Smooth muscle cell (in vitro differentiated cells): ENCODE measurements around the gene ERC1. TPM values are rescaled to one million over a fixed set of nuclear protein-coding genes. Genes with fewer than 3 reads are reported as not detected.
A peak's percentile ranks its signal among the peaks of the same experiment; 100 is the strongest.

Experiments
- DNase-seq: peaks from one replicate; lab custom pipeline; 2025; ENCODE audit not compliant: unreplicated experiment; lab: John Stamatoyannopoulos, UW
- H2AFZ ChIP-seq: fragments of 200-600 bp; sonication (generic); 2 replicates; pipeline ENCODE4 v1.6.0; 2016; ENCODE audit warnings: antibody characterized with exemption, low read depth, mild to moderate bottlenecking
- H3F3A ChIP-seq: fragments of 200-600 bp; sonication (generic); 2 replicates; pipeline ENCODE4 v1.6.0; 2017; ENCODE audit warnings: antibody characterized with exemption, low read depth
- H3K27ac ChIP-seq: fragments of 200-600 bp; sonication (generic); 2 replicates; pipeline ENCODE4 v1.5.1; 2016; ENCODE audit warnings: low read depth, mild to moderate bottlenecking
- H3K27me3 ChIP-seq: fragments of 200-600 bp; sonication (generic); 2 replicates; pipeline ENCODE4 v1.6.1; 2016; ENCODE audit warnings: low read depth, mild to moderate bottlenecking
- H3K36me3 ChIP-seq: fragments of 200-600 bp; sonication (generic); 2 replicates; pipeline ENCODE4 v1.5.1; 2016; ENCODE audit warnings: low read depth
- H3K4me1 ChIP-seq: fragments of 200-600 bp; sonication (generic); 2 replicates; pipeline ENCODE4 v1.5.1; 2016; ENCODE audit warnings: low read depth
- H3K4me2 ChIP-seq: fragments of 200-600 bp; sonication (generic); 2 replicates; pipeline ENCODE4 v1.6.0; 2016; ENCODE audit warnings: mild to moderate bottlenecking
- H3K4me3 ChIP-seq: fragments of 200-600 bp; sonication (generic); 2 replicates; pipeline ENCODE4 v1.5.1; 2016; ENCODE audit warnings: mild to moderate bottlenecking
- H3K79me2 ChIP-seq: fragments of 200-600 bp; sonication (generic); 2 replicates; pipeline ENCODE4 v1.6.0; 2016; ENCODE audit warnings: low read depth, mild to moderate bottlenecking
- H3K9ac ChIP-seq: fragments of 200-600 bp; sonication (generic); 2 replicates; pipeline ENCODE4 v1.6.0; 2016; ENCODE audit warnings: low read depth
- H3K9me3 ChIP-seq: fragments of 200-600 bp; sonication (generic); replicated peaks from 2 replicates; pipeline ENCODE4 v1.5.1; 2016; ENCODE audit warnings: low read depth
- H4K20me1 ChIP-seq: fragments of 200-600 bp; sonication (generic); 2 replicates; pipeline ENCODE4 v1.6.0; 2016; ENCODE audit warnings: low read depth
- WGBS: methylation state at CpG from one replicate; pipeline ENCODE4 v1.1.7; 2016; ENCODE audit warnings: low lambda C conversion rate; 5-methylcytosine and 5-hydroxymethylcytosine counted together
- polyA plus RNA-seq: library from polyadenylated mRNA; unstranded; fragments of >200 nt; fragmentation: Nextera tagmentation; extraction: Ambion mirVana; gene quantifications from 2 replicates; pipeline ENCODE4 v1.2.1, GENCODE V29; 2016
- total RNA-seq: library from RNA; depleted of rRNA; stranded (reverse); fragments of >200 nt; gene quantifications from 2 replicates; pipeline ENCODE4 v1.2.3, GENCODE V29; 2014
- TF ChIP-seq, protein P1 (sequence below): fragments of 200-600 bp; sonication (generic); IDR thresholded peaks from 2 replicates; pipeline ENCODE4 v1.5.1; 2017; ENCODE audit warnings: borderline replicate concordance, mild to moderate bottlenecking, antibody characterized with exemption; ENCODE audit not compliant: insufficient read depth, poor library complexity, severe bottlenecking

Gene ERC1
- total and polyA plus RNA-seq, 2 experiments from 2014 or later = 13.8 to 17.6 TPM

DNA sequence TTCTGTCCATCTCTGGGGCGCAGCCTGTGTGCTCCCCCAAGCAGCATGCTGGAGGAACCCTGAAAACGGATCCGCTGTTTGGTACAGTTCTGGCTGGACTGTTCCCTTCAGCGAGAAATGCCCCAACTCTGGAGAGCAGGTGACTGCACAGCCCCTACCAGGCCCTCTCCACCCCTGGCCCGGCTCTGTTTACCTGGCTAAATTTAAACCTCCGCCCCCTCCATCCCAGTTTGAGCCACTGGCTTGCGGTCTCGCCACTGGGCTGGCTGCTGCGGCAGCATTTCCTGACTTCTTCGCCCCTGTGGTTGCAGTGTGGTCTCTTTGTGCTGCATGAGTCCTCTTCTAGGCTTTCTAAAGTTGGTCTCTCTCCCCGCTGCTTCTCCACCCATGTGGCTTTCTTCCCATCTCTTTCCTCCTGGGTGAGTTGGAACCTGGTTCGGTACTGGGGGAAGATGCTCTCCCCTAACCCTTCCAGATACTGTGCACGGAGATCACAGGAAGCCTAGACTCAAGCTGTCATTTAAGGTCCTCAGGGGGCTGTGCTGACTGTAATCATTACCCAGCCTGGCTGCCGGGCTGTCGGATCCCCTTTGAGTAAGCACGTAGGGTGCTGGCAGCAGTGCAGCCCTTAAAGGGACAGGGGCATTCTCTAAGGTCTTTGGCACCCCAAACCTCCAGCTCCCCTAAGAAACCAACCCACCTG, 542.7 kb downstream of the ERC1 start:
- WGBS = 65% methylated on average over 16 of the region's 16 CpGs
- peaks cover 51% of the 10 kb centered on the region for H3K27me3 ChIP-seq
- peaks cover 71% of the 10 kb centered on the region for H4K20me1 ChIP-seq
- TF ChIP-seq, protein P1, sequence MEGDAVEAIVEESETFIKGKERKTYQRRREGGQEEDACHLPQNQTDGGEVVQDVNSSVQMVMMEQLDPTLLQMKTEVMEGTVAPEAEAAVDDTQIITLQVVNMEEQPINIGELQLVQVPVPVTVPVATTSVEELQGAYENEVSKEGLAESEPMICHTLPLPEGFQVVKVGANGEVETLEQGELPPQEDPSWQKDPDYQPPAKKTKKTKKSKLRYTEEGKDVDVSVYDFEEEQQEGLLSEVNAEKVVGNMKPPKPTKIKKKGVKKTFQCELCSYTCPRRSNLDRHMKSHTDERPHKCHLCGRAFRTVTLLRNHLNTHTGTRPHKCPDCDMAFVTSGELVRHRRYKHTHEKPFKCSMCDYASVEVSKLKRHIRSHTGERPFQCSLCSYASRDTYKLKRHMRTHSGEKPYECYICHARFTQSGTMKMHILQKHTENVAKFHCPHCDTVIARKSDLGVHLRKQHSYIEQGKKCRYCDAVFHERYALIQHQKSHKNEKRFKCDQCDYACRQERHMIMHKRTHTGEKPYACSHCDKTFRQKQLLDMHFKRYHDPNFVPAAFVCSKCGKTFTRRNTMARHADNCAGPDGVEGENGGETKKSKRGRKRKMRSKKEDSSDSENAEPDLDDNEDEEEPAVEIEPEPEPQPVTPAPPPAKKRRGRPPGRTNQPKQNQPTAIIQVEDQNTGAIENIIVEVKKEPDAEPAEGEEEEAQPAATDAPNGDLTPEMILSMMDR = no peak
- H2AFZ ChIP-seq = no peak overlapping the region
- H3K9ac ChIP-seq = no peak overlapping the region
- DNase-seq = no peak
- no peak overlapping the region for H3K4me3 ChIP-seq
- no peaks in the 10 kb centered on the region for H3K36me3 ChIP-seq
- H3K4me2 ChIP-seq = peak overlapping the region; percentile 4
- peaks cover 10% of the 10 kb centered on the region for H3K4me1 ChIP-seq
- H3K27ac ChIP-seq = no peak overlapping the region
- H3F3A ChIP-seq = no peaks in the 10 kb centered on the region
- H3K9me3 ChIP-seq = no peaks in the 10 kb centered on the region
- H3K79me2 ChIP-seq = no peaks in the 10 kb centered on the region

DNA sequence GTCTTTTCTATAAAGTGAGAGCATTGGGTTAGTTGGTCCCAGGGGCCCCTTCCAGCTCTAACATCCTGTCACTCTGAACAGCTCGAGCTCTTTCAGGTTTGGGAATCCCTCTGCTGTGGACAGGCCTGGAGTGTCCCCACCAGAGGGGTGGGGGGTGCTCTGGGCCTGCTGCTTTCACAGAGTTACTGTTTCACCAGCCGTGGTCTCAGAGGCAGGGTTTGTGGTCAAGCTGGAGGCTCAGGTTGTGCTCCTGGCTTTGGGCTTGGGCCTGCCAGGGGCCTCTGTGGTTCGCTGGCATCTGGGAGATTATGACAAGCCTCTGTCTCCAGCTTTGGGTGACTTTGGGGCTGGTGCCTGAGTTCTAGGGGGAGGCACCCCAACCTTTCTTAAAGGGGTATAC, 543.7 kb downstream of the ERC1 start:
- no peak for DNase-seq
- no peaks in the 10 kb centered on the region for H3F3A ChIP-seq
- H4K20me1 ChIP-seq = peaks cover 76% of the 10 kb centered on the region
- H2AFZ ChIP-seq = no peak overlapping the region
- H3K27ac ChIP-seq = no peak overlapping the region
- TF ChIP-seq, protein P1 = no peak
- H3K79me2 ChIP-seq = no peaks in the 10 kb centered on the region
- H3K4me1 ChIP-seq = peaks cover 2% of the 10 kb centered on the region
- H3K9me3 ChIP-seq = no peaks in the 10 kb centered on the region
- H3K36me3 ChIP-seq = no peaks in the 10 kb centered on the region
- peaks cover 41% of the 10 kb centered on the region for H3K27me3 ChIP-seq
- H3K9ac ChIP-seq = no peak overlapping the region
- WGBS = 66% methylated on average over 3 of the region's 3 CpGs
- no peak overlapping the region for H3K4me3 ChIP-seq
- no peak overlapping the region for H3K4me2 ChIP-seq

DNA sequence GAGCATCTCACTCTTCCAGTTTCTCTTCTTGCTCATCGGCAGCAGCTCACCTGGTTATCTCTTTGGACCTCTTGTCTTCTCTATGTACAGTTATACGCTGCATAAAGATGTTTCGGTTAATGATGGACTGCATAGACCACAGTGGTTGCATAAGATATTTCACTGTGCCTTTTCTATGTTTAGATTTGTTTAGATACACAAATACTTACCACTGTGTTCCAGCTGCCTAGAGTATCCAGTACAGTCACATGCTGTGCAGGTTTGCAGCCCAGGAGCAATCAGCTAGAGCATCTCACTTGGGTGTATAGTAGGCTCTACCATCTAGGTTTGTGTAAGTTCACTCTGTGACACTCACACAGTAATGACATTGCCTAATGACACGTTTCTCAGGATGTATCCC, 545.8 kb downstream of the ERC1 start:
- no peaks in the 10 kb centered on the region for H3K36me3 ChIP-seq
- TF ChIP-seq, protein P1 = no peak
- no peak overlapping the region for H2AFZ ChIP-seq
- H3K27ac ChIP-seq = no peak overlapping the region
- H3F3A ChIP-seq = no peaks in the 10 kb centered on the region
- no peak overlapping the region for H3K4me2 ChIP-seq
- no peak overlapping the region for H3K9ac ChIP-seq
- no peaks in the 10 kb centered on the region for H3K9me3 ChIP-seq
- no peak overlapping the region for H3K4me3 ChIP-seq
- H3K4me1 ChIP-seq = no peaks in the 10 kb centered on the region
- DNase-seq = no peak
- peaks cover 30% of the 10 kb centered on the region for H3K27me3 ChIP-seq
- peaks cover 81% of the 10 kb centered on the region for H4K20me1 ChIP-seq
- 93% methylated on average over 4 of the region's 4 CpGs for WGBS
- H3K79me2 ChIP-seq = no peaks in the 10 kb centered on the region

DNA sequence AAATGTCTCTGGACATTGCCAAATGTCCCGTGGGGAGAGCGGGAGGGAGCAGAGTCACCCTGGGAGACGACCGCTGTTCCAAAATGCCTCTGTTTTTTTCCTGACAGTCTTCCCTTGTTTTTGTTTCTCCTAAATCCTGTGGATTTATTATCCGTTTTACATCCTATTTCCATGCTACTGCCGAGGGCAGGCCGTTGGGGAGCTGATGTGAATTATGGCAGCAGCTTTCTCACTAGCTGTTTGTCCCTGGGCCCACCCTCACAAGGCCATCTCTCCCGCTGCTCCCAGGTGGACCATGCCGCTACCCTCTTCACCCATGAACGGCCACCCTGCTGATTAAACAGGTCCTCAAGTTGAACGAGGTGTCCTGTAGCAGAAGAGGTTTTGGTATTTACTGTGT, 548.1 kb downstream of the ERC1 start:
- DNase-seq = no peak
- Histone ChIP-seq H3K9ac (no peak overlapping the region), H3K9me3 (no peaks in the 10 kb centered on the region), H3K4me2 (no peak overlapping the region), H3K4me1 (no peaks in the 10 kb centered on the region), H4K20me1 (peaks cover 58% of the 10 kb centered on the region), H3F3A (no peaks in the 10 kb centered on the region), H3K36me3 (no peaks in the 10 kb centered on the region), H3K27me3 (peaks cover 12% of the 10 kb centered on the region), H3K79me2 (no peaks in the 10 kb centered on the region), H3K27ac (no peak overlapping the region), H2AFZ (no peak overlapping the region), H3K4me3 (no peak overlapping the region)
- TF ChIP-seq, protein P1 = no peak
- WGBS = 92% methylated on average over 11 of the region's 11 CpGs
